Motor neuron (in vitro differentiated cells): ENCODE measurements around the gene VSTM2L. TPM values are rescaled to one million over a fixed set of nuclear protein-coding genes. Genes with fewer than 3 reads are reported as not detected.

Experiments used
- ATAC-seq, 8 experiments: fragments of 200-7000 bp; cut with Tn5 transposase; replicated peaks in 6 of 8; 2 replicates each; pipeline ENCODE4 v1.8.0; 2021; ENCODE audit warnings: mild to moderate bottlenecking in 8 of 8, moderate library complexity in 8 of 8
- H3K27ac ChIP-seq, 2 donors: fragments of 250-450 bp; sonication (Bioruptor Pico); 2 replicates each; pipeline ENCODE4 v1.9.0; 2021; ENCODE audit warnings: antibody characterized with exemption in 2 of 2, mild to moderate bottlenecking in 2 of 2, moderate library complexity in 1 of 2
- H3K4me1 ChIP-seq, 2 donors: fragments of 250-450 bp; sonication (Bioruptor Pico); replicated peaks in 1 of 2; 2 replicates each; pipeline ENCODE4 v1.6.1; 2021; ENCODE audit warnings: antibody characterized with exemption in 2 of 2, mild to moderate bottlenecking in 2 of 2, moderate library complexity in 1 of 2
- H3K4me3 ChIP-seq, 5 donors: fragments of 250-450 bp; sonication (Bioruptor Pico); 2 replicates each; pipeline ENCODE4 v1.9.0; 2021; ENCODE audit warnings: antibody characterized with exemption in 5 of 5, mild to moderate bottlenecking in 5 of 5, moderate library complexity in 4 of 5
- WGBS, 10 experiments: fragments of 450-650 bp; shearing (Covaris generic); methylation state at CpG; one replicate each; pipeline ENCODE4 v1.0.0; 2022; 5-methylcytosine and 5-hydroxymethylcytosine counted together
- in situ Hi-C, 9 experiments: fragments of 400-800 bp; cut with MboI; loops; one replicate each; pipeline ENCODE4 v1.15.0; 2021; ENCODE audit warnings: low sequenced_read_pairs in 9 of 9, low pct_unique_long_range_greater_than_20kb in 2 of 9; ENCODE audit not compliant: unreplicated experiment in 9 of 9
- total RNA-seq, 8 experiments: library from RNA; unstranded; fragments of 300-600 nt; gene quantifications; 2 replicates each; pipeline versions ENCODE4 v1.2.3 to v1.2.4, GENCODE V29; 2022

VSTM2L gene
- total RNA-seq, 8 experiments from 2014 or later, result 0.42 to 82.6 (median 36.0) TPM

GRCh38 chr20:37905671-37906613 is 3.0 kb downstream of the VSTM2L start:
- 23 to 100% (median 70%) methylated on average over 1 to 8 of the region's 16 CpGs; no CpG with 5 or more reads in 3 of the 10 experiments for WGBS, 10 experiments
- peak overlapping the region; percentile 65 to 77 for H3K27ac ChIP-seq
- ATAC-seq, result no peak
- in situ Hi-C loops, result no loop called here
- peaks cover 51 to 63% of the 10 kb centered on the region in 2 donors for H3K4me1 ChIP-seq
- H3K4me3 ChIP-seq, result peak overlapping the region in 3 of 5 donors; percentile 62 to 97 (median 84)

- 0 to 20% (median 16%) methylated on average over 1 to 2 of the region's 3 CpGs; no CpG with 5 or more reads in 4 of the 10 experiments for WGBS, 10 experiments
- no peak for ATAC-seq
- peaks cover 63 to 71% of the 10 kb centered on the region in 2 donors for H3K4me1 ChIP-seq
- peak overlapping the region in 1 of 5 donors; percentile 3 for H3K4me3 ChIP-seq
- in situ Hi-C loops, result no loop called here
- H3K27ac ChIP-seq, result peak overlapping the region; percentile 61 to 77
These were observed 4.4 kb downstream of the VSTM2L start for GRCh38 chr20:37907330-37907676.

- 0 to 48% (median 20%) methylated on average over 1 to 12 of the region's 17 CpGs; no CpG with 5 or more reads in 3 of the 10 experiments for WGBS, 10 experiments
- H3K27ac ChIP-seq, result peak overlapping the region; percentile 60 to 77
- peaks cover 68 to 75% of the 10 kb centered on the region in 2 donors for H3K4me1 ChIP-seq
- peak; percentile 14 to 80 (median 78) for ATAC-seq
- no peak overlapping the region for H3K4me3 ChIP-seq
- in situ Hi-C loops, result no loop called here
These were observed 4.9 kb downstream of the VSTM2L start for GRCh38 chr20:37907677-37908401.

- WGBS, 10 experiments, result 0 to 100% (median 57%) methylated on average over 1 to 5 of the region's 9 CpGs; no CpG with 5 or more reads in 5 of the 10 experiments
- Histone ChIP-seq H3K4me3 (no peak overlapping the region), H3K27ac (peak overlapping the region; percentile 28 to 51), H3K4me1 (peaks cover 77 to 78% of the 10 kb centered on the region in 2 donors)
- in situ Hi-C loops, result no loop called here
- ATAC-seq, result peak in 1 of 8 experiments; percentile 1
These were observed 8.3 kb downstream of the VSTM2L start for GRCh38 chr20:37911261-37911660.

- H3K4me1 ChIP-seq, result peaks cover 76 to 77% of the 10 kb centered on the region in 2 donors
- in situ Hi-C loops, result no loop called here
These were observed 8.9 kb downstream of the VSTM2L start for GRCh38 chr20:37911838-37912281.

GRCh38 chr20:37912874-37913273 is 9.9 kb downstream of the VSTM2L start:
- in situ Hi-C loops, result no loop called here
- 39 to 72% (median 49%) methylated on average over 4 to 6 of the region's 6 CpGs; no CpG with 5 or more reads in 2 of the 10 experiments for WGBS, 10 experiments
- H3K27ac ChIP-seq, result no peak overlapping the region
- H3K4me3 ChIP-seq, result no peak overlapping the region
- peaks cover 68 to 69% of the 10 kb centered on the region in 2 donors for H3K4me1 ChIP-seq
- no peak for ATAC-seq

More at GRCh38 chr20:37911838-37912281, 8.9 kb downstream of the VSTM2L start:
- ATAC-seq, result peak; percentile 21 to 88 (median 46)
- peak overlapping the region; percentile 51 to 55 for H3K27ac ChIP-seq
- whole genome bisulfite sequencing, 10 experiments, result 0 to 26% (median 17%) methylated on average over 1 to 3 of the region's 11 CpGs; no CpG with 5 or more reads in 6 of the 10 experiments
- no peak overlapping the region for H3K4me3 ChIP-seq

- ATAC-seq, result no peak
- H3K27ac ChIP-seq, result peak overlapping the region in 1 of 2 donors; percentile 33
- H3K4me3 ChIP-seq, result no peak overlapping the region
- H3K4me1 ChIP-seq, result peaks cover 59 to 61% of the 10 kb centered on the region in 2 donors
- in situ Hi-C loops, result no loop called here
- 43 to 89% (median 54%) methylated on average over 1 to 6 of the region's 19 CpGs; no CpG with 5 or more reads in 5 of the 10 experiments for WGBS, 10 experiments
These were observed 10.8 kb downstream of the VSTM2L start for GRCh38 chr20:37913567-37914366.

GRCh38 chr20:37914367-37914671 is 11.4 kb downstream of the VSTM2L start:
- WGBS, 10 experiments, result 80% methylated on average over 1 of the region's 5 CpGs; no CpG with 5 or more reads in 9 of the 10 experiments
- in situ Hi-C loops, result no loop called here
- ATAC-seq, result no peak
- peak overlapping the region; percentile 57 to 83 for H3K27ac ChIP-seq
- H3K4me1 ChIP-seq, result peaks cover 61% of the 10 kb centered on the region in 2 donors
- H3K4me3 ChIP-seq, result peak overlapping the region in 2 of 5 donors; percentile 14 to 21

GRCh38 chr20:37914672-37915433 is 11.9 kb downstream of the VSTM2L start:
- Histone ChIP-seq H3K4me3 (peak overlapping the region; percentile 10 to 34 (median 21)), H3K4me1 (peaks cover 60 to 61% of the 10 kb centered on the region in 2 donors), H3K27ac (peak overlapping the region; percentile 57 to 83)
- in situ Hi-C loops, result no loop called here
- peak; percentile 40 to 80 (median 71) for ATAC-seq
- 0 to 10% (median 4%) methylated on average over 1 to 12 of the region's 34 CpGs; no CpG with 5 or more reads in 4 of the 10 experiments for WGBS, 10 experiments

- ATAC-seq, result peak in 1 of 8 experiments; percentile 3
- 48 to 100% methylated on average over 2 to 4 of the region's 10 CpGs; no CpG with 5 or more reads in 8 of the 10 experiments for WGBS, 10 experiments
- peak overlapping the region; percentile 57 to 83 for H3K27ac ChIP-seq
- H3K4me1 ChIP-seq, result peaks cover 63 to 64% of the 10 kb centered on the region in 2 donors
- in situ Hi-C loops, result no loop called here
- H3K4me3 ChIP-seq, result peak overlapping the region; percentile 10 to 34 (median 21)
These were observed 12.5 kb downstream of the VSTM2L start for GRCh38 chr20:37915434-37915787.

GRCh38 chr20:37915800-37916570 is 13.1 kb downstream of the VSTM2L start:
- WGBS, 10 experiments, result 13 to 86% (median 50%) methylated on average over 1 to 3 of the region's 21 CpGs; no CpG with 5 or more reads in 6 of the 10 experiments
- ATAC-seq, result peak in 4 of 8 experiments; percentile 9 to 47 (median 34)
- H3K4me1 ChIP-seq, result peaks cover 63 to 65% of the 10 kb centered on the region in 2 donors
- peak overlapping the region in 1 of 5 donors; percentile 21 for H3K4me3 ChIP-seq
- in situ Hi-C loops, result no loop called here
- H3K27ac ChIP-seq, result peak overlapping the region; percentile 57 to 83
